ENCODE data around the gene DAB2IP. TPM values are rescaled to one million over a fixed set of nuclear protein-coding genes. Genes with fewer than 3 reads are reported as not detected.

Gene DAB2IP
- total RNA-seq, 1 donor = 0.81 TPM

GRCh38 chr9:121822093-121823085, 171.0 kb downstream of the DAB2IP start:
- DNase-seq (ENCODE audit: low read depth in 2 of 3, low spot score in 2 of 3) = no peak

- no peak for DNase-seq (ENCODE audit: low read depth in 2 of 3, low spot score in 2 of 3)
Measured at GRCh38 chr9:121823451-121824169, 172.2 kb downstream of the DAB2IP start.

DNA sequence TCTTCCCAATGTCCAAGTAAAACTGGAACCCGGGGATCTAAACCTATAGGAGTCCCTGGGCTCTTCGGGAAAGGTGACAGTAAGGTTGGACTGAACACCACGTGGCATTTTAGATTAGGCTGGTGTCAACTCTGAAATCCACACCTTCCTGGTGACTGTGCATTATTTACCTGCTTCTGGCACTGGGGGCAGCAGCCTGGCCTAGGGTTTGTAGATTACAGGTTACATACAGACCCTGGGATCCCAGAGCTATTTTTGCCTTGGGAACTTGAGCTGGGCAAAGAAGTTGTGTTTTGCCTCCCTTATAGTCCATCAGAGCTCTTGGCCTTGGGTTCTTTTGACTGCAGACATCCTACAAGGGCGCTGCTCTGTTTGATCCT, 173.2 kb downstream of the DAB2IP start:
- no peak for DNase-seq (ENCODE audit: low read depth in 2 of 3, low spot score in 2 of 3)

DNA sequence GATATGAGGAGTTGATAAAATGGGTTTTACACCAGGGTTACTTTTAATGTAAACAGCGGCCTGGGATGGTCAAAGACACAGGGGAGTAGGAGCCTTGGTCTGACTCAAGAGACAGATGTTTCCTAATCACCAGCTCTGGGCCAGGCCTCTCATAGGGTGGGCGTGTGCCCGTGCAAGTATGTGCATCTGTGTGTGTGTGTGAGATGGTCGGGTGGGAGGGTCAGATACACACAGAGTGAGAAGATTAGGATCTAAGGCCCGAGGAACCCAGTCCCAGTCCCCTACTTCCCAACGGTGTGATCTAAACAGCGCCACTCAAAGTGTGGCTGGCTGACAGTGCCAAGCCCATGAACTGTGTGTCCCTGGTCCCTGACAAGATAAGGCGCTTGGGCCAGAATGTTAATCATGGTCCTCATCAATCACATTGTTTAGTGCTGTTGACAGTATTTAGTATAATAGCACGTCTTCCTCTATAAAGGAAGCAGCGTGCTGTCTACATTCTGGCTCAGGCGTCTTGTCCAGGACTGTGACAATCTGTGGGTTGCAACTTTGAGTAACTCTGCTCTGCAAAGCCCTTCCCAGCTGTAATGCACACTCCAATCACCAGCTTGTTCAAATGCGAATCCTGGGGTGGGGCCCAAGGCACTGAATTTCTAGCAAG, 173.7 kb downstream of the DAB2IP start:
- peak in 1 of 3 donors; percentile 8 for DNase-seq (ENCODE audit: low read depth in 2 of 3, low spot score in 2 of 3)

DNA sequence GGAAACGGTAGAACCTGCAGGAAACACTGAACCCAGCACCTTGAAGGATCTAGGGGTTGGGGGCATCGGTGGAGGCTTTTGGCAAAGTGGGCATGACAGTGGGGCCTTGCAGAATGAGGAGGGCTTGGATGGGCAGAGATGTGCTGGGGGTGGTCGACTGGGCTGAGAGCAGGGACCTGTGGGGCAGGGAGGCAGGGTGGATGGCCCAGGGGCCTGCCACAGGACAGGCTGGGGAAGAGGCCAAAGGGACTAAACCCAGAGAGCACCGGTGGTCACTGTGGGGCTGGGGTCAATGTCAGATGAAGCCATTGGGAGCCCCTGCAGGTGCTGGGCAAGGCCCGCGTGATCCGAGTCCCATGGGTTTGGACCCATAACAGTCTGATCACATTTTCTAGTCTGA, 175.3 kb downstream of the DAB2IP start:
- DNase-seq (ENCODE audit: low read depth in 2 of 3, low spot score in 2 of 3) = no peak

DNA sequence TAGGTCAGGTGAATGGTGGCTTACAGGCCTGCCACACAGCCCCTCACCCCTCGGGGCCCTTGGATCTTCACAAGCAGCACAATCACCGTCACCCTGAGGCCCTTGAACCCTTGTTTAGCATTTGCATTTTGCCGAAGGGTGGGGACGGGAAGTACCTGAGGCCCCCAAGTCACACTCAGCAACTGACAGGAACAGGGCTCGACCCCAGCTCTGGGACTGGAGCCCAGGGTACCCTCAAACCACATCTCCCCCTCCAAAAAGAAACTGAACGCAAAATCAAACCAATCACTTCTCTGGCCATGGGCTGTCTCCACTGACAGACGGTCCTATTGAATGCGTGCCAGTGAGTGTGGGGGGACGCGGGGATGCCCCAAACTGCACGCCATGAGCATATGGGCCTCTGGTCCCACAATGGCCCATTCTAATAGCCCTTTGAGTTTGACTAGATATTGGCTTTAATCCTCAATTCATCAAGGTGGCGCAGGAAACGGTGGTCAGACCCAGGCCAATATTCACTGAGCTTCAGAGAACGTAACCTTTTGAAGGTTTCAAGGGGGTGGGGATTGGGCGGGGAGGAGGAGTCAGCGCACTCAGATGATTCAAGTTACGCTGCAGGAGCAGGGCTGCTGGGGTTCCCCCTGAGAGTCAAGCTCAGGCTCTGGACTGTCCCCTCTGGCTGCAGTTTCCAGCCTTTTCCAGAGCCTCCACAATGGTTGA, 176.0 kb downstream of the DAB2IP start:
- DNase-seq (ENCODE audit: low read depth in 2 of 3, low spot score in 2 of 3) = no peak

DNA sequence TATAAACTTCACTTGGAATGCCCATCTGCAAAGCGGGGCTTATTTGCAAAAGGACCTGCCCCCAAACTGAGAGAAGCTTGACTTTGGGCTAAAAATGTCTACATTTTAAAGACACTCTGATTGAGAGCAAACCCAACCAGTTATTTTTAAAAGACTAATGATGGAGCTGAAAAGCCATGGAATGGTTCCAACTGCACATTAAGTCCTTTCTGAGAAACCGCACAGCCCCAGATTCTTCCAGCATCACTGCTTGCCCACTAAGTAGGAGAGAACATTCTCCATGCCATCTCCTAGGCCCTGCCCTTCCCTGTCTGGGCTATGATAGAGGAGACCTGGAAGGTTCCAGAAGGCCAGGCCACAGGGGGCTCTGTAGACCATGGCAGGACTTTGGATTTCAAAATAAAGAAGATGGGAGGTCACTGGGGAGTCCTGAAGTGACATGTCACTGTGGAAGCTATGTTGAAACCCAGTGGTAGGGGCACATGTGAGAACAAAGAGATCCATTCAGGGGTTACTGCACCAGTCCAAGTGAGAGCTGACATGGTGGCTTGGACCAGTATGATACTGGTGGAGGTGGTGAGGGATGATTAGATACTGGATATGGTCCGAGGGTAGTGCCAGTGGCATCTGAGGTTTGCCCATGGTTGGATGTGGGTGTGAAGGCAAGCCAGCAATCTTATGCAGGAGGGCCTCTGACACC, 179.2 kb downstream of the DAB2IP start:
- no peak for DNase-seq (ENCODE audit: low read depth in 2 of 3, low spot score in 2 of 3)

DNA sequence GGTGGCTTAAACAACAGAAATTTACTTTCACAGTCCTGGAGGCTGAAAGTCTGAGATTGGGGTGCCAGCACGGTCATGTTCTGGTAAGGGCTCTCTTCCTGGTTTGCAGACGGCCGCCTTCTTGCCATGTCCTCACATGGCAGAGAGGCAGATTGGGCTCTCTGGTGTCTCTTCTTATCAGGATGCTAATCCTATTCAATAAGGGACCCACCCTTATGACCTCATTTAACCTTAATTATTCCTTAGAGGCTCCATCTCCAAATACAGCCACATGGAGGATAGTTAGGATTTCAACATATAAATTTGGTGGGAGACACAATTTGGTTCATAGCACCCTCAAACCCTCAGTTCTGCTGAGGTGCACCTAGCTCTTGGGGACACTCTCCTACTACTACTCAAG, 180.4 kb downstream of the DAB2IP start:
- DNase-seq (ENCODE audit: low read depth in 2 of 3, low spot score in 2 of 3) = no peak

DNA sequence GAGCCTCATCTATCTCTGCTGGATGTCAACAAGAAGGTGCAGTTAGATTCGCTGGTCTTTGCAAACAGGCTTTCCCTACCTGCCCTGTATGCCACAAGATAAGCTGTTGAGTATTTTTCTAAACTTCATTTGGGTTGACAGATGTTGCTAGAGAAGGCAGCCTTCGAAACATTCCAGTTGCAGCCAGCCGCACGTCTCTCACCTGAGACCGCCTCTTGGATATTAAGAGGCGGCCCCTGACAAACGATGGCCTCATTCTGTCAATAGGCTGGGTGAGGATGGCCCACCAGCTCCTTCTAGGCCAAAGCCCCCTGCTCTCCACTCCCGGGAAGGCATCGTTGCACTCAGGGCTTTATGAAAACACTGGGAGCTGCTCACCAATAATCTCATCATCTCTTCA, 181.6 kb downstream of the DAB2IP start:
- no peak for DNase-seq (ENCODE audit: low read depth in 2 of 3, low spot score in 2 of 3)

Other genes with a start within 250 kb of the DAB2IP start
- 4.8 TPM for gene GGTA1, start 151.8 kb upstream of the DAB2IP start, total RNA-seq